Endodermal cell (in vitro differentiated cells): Measurements from ENCODE around the gene CFAP77. TPM values are rescaled to one million over a fixed set of nuclear protein-coding genes. Genes with fewer than 3 reads are reported as not detected.

Experiments used
- DNase-seq: peaks from one replicate; pipeline ENCODE4 v3.0.0-alpha.2; 2017
- H3K27ac ChIP-seq: 2 replicates; pipeline ENCODE4 v1.5.1; 2013; ENCODE audit warnings: mild to moderate bottlenecking, low read depth, low read length, moderate library complexity
- H3K27me3 ChIP-seq: 2 replicates; pipeline ENCODE4 v1.6.1; 2013; ENCODE audit warnings: mild to moderate bottlenecking, low read length, moderate library complexity; ENCODE audit not compliant: insufficient read depth, control insufficient read depth, poor library complexity, severe bottlenecking
- H3K36me3 ChIP-seq: 2 replicates; pipeline ENCODE4 v1.7.0; 2013; ENCODE audit warnings: mild to moderate bottlenecking, low read length, moderate library complexity; ENCODE audit not compliant: control insufficient read depth, insufficient read depth
- H3K4me1 ChIP-seq: one replicate; pipeline ENCODE4 v1.7.0; 2013; ENCODE audit warnings: low read length; ENCODE audit not compliant: control insufficient read depth, insufficient read depth
- H3K4me3 ChIP-seq: 2 replicates; pipeline ENCODE4 v1.5.1; 2013; ENCODE audit warnings: mild to moderate bottlenecking, low read length, moderate library complexity
- H3K9ac ChIP-seq: 2 replicates; pipeline ENCODE4 v1.6.1; 2013; ENCODE audit warnings: mild to moderate bottlenecking, low read length, moderate library complexity; ENCODE audit not compliant: poor library complexity, severe bottlenecking; ENCODE audit errors: extremely low read depth
- H3K9me3 ChIP-seq: 2 replicates; pipeline ENCODE4 v1.6.1; 2013; ENCODE audit warnings: mild to moderate bottlenecking, low read length, moderate library complexity; ENCODE audit not compliant: control insufficient read depth
- H3K27ac Mint-ChIP-seq: 2 replicates; pipeline ENCODE4 v1.8.0; 2020; ENCODE audit warnings: mixed read lengths
- H3K27me3 Mint-ChIP-seq: 2 replicates; pipeline ENCODE4 v1.8.0; 2021; ENCODE audit warnings: mild to moderate bottlenecking, mixed read lengths; ENCODE audit not compliant: insufficient read depth
- H3K36me3 Mint-ChIP-seq: 2 replicates; pipeline ENCODE4 v1.8.0; 2020; ENCODE audit warnings: low read depth, mixed read lengths
- H3K4me1 Mint-ChIP-seq: 2 replicates; pipeline ENCODE4 v1.8.0; 2020; ENCODE audit warnings: mixed read lengths
- H3K4me3 Mint-ChIP-seq: 2 replicates; pipeline ENCODE4 v1.8.0; 2020; ENCODE audit warnings: mild to moderate bottlenecking, moderate library complexity, mixed read lengths
- H3K9me3 Mint-ChIP-seq: 2 replicates; pipeline ENCODE4 v1.8.0; 2020; ENCODE audit warnings: mild to moderate bottlenecking, mixed read lengths
- WGBS, 2 experiments: methylation state at CpG; one replicate each; pipeline versions ENCODE4 v1.1.5 to v1.1.7; 2013; ENCODE audit warnings: missing lambda C conversion rate in 2 of 2, mixed read lengths in 1 of 2; ENCODE audit not compliant: insufficient coverage in 1 of 2, insufficient read length in 1 of 2; 5-methylcytosine and 5-hydroxymethylcytosine counted together
- total RNA-seq, 2 donors: library from RNA; stranded (reverse); fragmentation: NEBNext Ultra II Directional in 1 of 2; extraction: Animal tissue kit (Norgen Biotek cat#: 25700) in 1 of 2; gene quantifications; 2 replicates in 1 of 2; 3 replicates in 1 of 2; pipeline ENCODE4 v1.2.1, GENCODE V29; 2021
- TF ChIP-seq, protein P1 (sequence below): fragments of 200-600 bp; sonication (generic); conservative IDR thresholded peaks from 2 replicates; pipeline ENCODE4 v1.5.0; 2021; ENCODE audit warnings: antibody characterized with exemption, mild to moderate bottlenecking

The CFAP77 gene
- total RNA-seq, 2 donors from 2014 or later: 1.7 to 2.2 TPM

DNA sequence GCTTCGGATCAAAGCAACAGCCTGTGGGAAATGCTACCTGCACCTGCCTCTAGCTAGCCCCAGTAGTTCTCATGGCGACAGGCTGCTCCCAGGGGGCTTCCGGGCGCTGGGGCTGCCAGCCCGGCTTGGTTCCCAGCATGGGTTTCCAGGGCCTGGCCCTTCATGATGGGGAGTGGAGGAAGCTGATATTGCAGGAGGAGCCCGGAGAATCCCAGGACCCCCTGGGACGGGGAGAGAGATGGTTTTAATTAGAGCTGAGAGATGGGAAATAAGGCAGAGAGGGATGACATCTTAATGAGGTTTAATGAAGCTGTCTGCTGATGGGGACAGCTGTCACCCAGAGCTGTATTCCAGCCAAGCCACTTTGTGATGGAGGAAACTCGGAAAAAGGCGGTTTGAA is 78.6 kb downstream of the CFAP77 start:
- no peaks in the 10 kb centered on the region for H3K36me3 ChIP-seq
- H3K4me3 ChIP-seq: no peak overlapping the region
- H3K4me1 Mint-ChIP-seq: peaks cover 10% of the 10 kb centered on the region
- no peak overlapping the region for H3K9ac ChIP-seq
- peaks cover 8% of the 10 kb centered on the region for H3K27me3 Mint-ChIP-seq
- H3K4me3 Mint-ChIP-seq: no peak overlapping the region
- H3K9me3 ChIP-seq: peaks cover 12% of the 10 kb centered on the region
- 75 to 77% methylated on average over 2 to 9 of the region's 9 CpGs for WGBS, 2 experiments
- no peaks in the 10 kb centered on the region for H3K27me3 ChIP-seq
- H3K27ac ChIP-seq: no peak overlapping the region
- peaks cover 15% of the 10 kb centered on the region for H3K9me3 Mint-ChIP-seq
- H3K4me1 ChIP-seq: no peaks in the 10 kb centered on the region
- H3K36me3 Mint-ChIP-seq: peaks cover 2% of the 10 kb centered on the region
- TF ChIP-seq, protein P1, sequence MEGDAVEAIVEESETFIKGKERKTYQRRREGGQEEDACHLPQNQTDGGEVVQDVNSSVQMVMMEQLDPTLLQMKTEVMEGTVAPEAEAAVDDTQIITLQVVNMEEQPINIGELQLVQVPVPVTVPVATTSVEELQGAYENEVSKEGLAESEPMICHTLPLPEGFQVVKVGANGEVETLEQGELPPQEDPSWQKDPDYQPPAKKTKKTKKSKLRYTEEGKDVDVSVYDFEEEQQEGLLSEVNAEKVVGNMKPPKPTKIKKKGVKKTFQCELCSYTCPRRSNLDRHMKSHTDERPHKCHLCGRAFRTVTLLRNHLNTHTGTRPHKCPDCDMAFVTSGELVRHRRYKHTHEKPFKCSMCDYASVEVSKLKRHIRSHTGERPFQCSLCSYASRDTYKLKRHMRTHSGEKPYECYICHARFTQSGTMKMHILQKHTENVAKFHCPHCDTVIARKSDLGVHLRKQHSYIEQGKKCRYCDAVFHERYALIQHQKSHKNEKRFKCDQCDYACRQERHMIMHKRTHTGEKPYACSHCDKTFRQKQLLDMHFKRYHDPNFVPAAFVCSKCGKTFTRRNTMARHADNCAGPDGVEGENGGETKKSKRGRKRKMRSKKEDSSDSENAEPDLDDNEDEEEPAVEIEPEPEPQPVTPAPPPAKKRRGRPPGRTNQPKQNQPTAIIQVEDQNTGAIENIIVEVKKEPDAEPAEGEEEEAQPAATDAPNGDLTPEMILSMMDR: no peak
- no peak for DNase-seq
- H3K27ac Mint-ChIP-seq: no peak overlapping the region

DNA sequence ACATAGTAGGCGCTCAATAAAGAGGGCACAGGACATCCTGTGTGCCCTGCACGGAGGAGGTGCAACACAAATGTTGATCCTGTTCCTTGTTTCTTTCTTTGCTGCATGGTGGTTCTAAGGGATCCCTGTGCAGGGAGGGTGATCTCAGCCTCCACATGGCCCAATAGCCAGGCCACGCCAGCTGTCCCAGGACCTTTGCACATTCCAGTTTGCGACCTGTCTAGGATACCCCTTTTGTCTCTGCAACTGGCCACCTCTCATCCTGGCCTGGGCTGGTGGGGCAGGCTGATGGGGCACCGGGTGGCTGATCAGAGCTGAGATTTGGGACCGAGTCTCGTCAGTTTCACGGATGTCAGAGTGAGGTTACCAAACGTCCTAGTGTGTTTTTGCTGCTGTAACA is 79.5 kb downstream of the CFAP77 start:
- Mint-ChIP-seq H3K27me3 (peaks cover 6% of the 10 kb centered on the region), H3K4me3 (no peak overlapping the region), H3K36me3 (peaks cover 4% of the 10 kb centered on the region), H3K27ac (no peak overlapping the region), H3K4me1 (peaks cover 8% of the 10 kb centered on the region), H3K9me3 (peaks cover 24% of the 10 kb centered on the region)
- Histone ChIP-seq H3K4me3 (no peak overlapping the region), H3K9me3 (peaks cover 21% of the 10 kb centered on the region), H3K36me3 (no peaks in the 10 kb centered on the region), H3K27me3 (no peaks in the 10 kb centered on the region), H3K4me1 (no peaks in the 10 kb centered on the region), H3K9ac (no peak overlapping the region), H3K27ac (no peak overlapping the region)
- TF ChIP-seq, protein P1: no peak
- no peak for DNase-seq
- WGBS, 2 experiments: 95 to 99% methylated on average over 9 of the region's 9 CpGs

DNA sequence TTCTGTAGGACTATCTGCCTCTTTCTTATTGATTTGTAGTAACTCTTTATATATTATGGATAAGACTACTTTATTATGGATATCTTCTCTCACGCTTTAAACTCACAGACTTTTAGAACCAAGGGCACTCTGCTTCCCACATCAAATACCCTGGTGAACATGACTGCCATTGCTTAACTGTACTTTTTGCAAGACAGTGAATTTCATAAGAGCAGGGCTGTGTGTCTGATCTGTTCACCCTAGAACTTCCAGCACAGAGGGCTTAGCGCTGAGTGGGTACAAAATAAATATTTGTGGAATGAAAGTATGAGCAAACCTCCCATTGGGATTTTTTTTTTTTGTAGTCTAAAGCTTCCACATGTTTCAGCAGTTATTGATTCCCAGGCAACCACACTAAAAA is 84.8 kb downstream of the CFAP77 start:
- Mint-ChIP-seq H3K36me3 (peaks cover 4% of the 10 kb centered on the region), H3K4me3 (no peak overlapping the region), H3K27me3 (peaks cover 6% of the 10 kb centered on the region), H3K27ac (no peak overlapping the region), H3K4me1 (no peaks in the 10 kb centered on the region), H3K9me3 (peaks cover 28% of the 10 kb centered on the region)
- Histone ChIP-seq H3K4me3 (no peak overlapping the region), H3K36me3 (no peaks in the 10 kb centered on the region), H3K9ac (no peak overlapping the region), H3K27ac (no peak overlapping the region), H3K27me3 (no peaks in the 10 kb centered on the region), H3K4me1 (no peaks in the 10 kb centered on the region), H3K9me3 (peaks cover 26% of the 10 kb centered on the region)
- TF ChIP-seq, protein P1: no peak
- no peak for DNase-seq
- 80 to 91% methylated on average over 1 to 2 of the region's 2 CpGs for WGBS, 2 experiments
